AG04450 (cell line): Measurements from ENCODE around the gene RSAD1. TPM values are rescaled to one million over a fixed set of nuclear protein-coding genes. Genes with fewer than 3 reads are reported as not detected.

Experiments used
- CTCF ChIA-PET: fragments of 300-600, 350-600 bp; formaldehyde crosslinking; extraction: SDS; loops from one replicate; lab custom pipeline; 2022; ENCODE audit warnings: antibody characterized with exemption, inconsistent platforms; lab: Charles Lee
- POLR2A ChIA-PET: fragments of 350-600 bp; formaldehyde crosslinking; extraction: SDS; loops from one replicate; lab custom pipeline; 2021; ENCODE audit warnings: antibody characterized with exemption, inconsistent platforms; lab: Yijun Ruan, JAX
- DNase-seq: peaks from one replicate; pipeline ENCODE4 v3.0.0-alpha.2; 2011; ENCODE audit warnings: low read depth, low spot score
- H3K27ac ChIP-seq: one replicate; pipeline ENCODE4 v1.5.1; 2012; ENCODE audit warnings: low read depth, low read length, control low read depth
- H3K27me3 ChIP-seq: one replicate; pipeline ENCODE4 v1.6.0; 2012; ENCODE audit warnings: low read length; ENCODE audit not compliant: control insufficient read depth, insufficient read depth
- H3K4me3 ChIP-seq: 2 replicates; pipeline ENCODE4 v1.5.1; 2011; ENCODE audit warnings: mild to moderate bottlenecking, low read depth, low read length, control low read depth
- H3K9me3 ChIP-seq: 2 replicates; pipeline ENCODE4 v1.5.1; 2012; ENCODE audit warnings: low read length; ENCODE audit not compliant: control insufficient read depth, insufficient read depth
- polyA plus RNA-seq: library from polyadenylated mRNA; depleted of rRNA; stranded (reverse); fragments of >200 nt; gene quantifications from 2 replicates; pipeline ENCODE4 v1.2.3, GENCODE V29; 2011
- TF ChIP-seq, protein P1 (sequence below): IDR thresholded peaks from 2 replicates; pipeline ENCODE4 v1.5.1; 2011; ENCODE audit warnings: low read depth, low read length, control low read depth, inconsistent platforms

The RSAD1 gene
- polyA plus RNA-seq, 1 experiment, result 15.5 TPM

- POLR2A ChIA-PET, result interaction anchor here (1.3 kb wide), 1 partner anchor 10 kb away, joined by 3 read pairs; no protein-coding TSS in a partner anchor
These were observed 52.9 kb downstream of the RSAD1 start for GRCh38 chr17:50531428-50532025.

DNA sequence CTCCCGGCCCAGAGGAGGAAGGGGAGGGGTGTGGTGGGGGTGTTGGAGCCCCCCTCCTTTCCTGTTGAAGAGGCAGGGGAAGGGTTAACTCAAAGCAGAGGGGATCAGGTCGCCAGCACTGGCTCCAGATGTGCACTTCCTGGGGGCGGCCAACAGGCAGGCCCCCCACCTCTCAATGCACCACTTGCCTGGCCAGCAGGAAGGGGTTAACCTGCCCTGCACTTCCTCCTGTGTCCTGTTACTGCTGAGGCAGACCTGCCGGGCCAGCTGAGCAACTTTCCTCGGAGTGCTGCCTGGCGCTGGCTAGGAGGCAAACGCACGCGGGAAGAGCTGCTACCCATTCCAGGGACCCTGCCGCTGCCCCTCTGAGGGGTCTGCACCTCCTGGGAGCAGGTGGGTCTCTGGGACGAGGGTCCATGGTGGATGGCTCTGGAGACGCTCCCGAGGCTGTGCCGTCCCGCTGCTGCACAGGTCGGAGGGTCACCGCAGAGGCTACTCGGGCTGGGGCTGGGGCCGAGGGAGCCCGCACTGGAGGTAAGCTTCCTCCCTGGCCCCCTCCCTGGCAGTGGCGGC is 53.9 kb downstream of the RSAD1 start, which contains the start of gene EPN3:
Gene EPN3 (plus strand): TSS at position 284 of the 573 bp plus-strand sequence. CDS start 3,822 bp downstream, outside the sequence.
- TF ChIP-seq, protein P1, sequence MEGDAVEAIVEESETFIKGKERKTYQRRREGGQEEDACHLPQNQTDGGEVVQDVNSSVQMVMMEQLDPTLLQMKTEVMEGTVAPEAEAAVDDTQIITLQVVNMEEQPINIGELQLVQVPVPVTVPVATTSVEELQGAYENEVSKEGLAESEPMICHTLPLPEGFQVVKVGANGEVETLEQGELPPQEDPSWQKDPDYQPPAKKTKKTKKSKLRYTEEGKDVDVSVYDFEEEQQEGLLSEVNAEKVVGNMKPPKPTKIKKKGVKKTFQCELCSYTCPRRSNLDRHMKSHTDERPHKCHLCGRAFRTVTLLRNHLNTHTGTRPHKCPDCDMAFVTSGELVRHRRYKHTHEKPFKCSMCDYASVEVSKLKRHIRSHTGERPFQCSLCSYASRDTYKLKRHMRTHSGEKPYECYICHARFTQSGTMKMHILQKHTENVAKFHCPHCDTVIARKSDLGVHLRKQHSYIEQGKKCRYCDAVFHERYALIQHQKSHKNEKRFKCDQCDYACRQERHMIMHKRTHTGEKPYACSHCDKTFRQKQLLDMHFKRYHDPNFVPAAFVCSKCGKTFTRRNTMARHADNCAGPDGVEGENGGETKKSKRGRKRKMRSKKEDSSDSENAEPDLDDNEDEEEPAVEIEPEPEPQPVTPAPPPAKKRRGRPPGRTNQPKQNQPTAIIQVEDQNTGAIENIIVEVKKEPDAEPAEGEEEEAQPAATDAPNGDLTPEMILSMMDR, result no peak
- no peaks in the 10 kb centered on the region; the same call in 1 of the 2 replicates for H3K9me3 ChIP-seq
- peaks cover 43% of the 10 kb centered on the region for H3K27me3 ChIP-seq
- POLR2A ChIA-PET, result no interaction called here
- DNase-seq, result no peak
- H3K27ac ChIP-seq, result no peak within 1 kb of the TSS
- CTCF ChIA-PET, result interaction anchor here (1.9 kb wide), 1 partner anchor 162 kb away, joined by 4 read pairs; no protein-coding TSS in a partner anchor
- no peak within 1 kb of the TSS for H3K4me3 ChIP-seq

More at GRCh38 chr17:50531428-50532025, 52.9 kb downstream of the RSAD1 start:
- H3K27me3 ChIP-seq, result peaks cover 43% of the 10 kb centered on the region
- no peak overlapping the region for H3K4me3 ChIP-seq
- TF ChIP-seq, protein P1, result no peak
- DNase-seq, result no peak
- no peak overlapping the region for H3K27ac ChIP-seq
- H3K9me3 ChIP-seq, result no peaks in the 10 kb centered on the region; the same call in 1 of the 2 replicates
- CTCF ChIA-PET, result interaction anchor here (0.5 to 1.9 kb wide), 3 partner anchors 28 to 183 kb away, joined by 3 to 4 read pairs (median 3); no protein-coding TSS in a partner anchor

DNA sequence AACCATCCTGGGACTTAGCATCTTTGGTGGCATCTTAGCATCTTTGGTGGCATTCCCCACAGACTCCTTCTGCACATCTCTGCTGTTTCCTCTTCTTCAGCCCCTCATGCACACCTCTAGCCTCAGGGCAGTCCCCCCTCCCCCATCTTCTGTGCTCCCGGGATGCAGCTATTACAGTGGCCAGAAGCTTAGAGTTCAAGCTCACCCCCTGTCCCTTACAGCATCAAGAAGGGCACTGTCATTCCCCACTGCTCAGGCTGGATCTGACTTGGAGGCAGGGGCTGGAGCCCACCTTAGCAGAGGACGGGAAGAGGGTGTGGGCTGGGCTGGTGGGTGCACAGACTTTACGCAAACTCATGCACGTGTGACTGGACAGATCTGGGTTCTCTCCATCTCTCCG is 54.5 kb downstream of the RSAD1 start:
- Histone ChIP-seq H3K27ac (no peak overlapping the region), H3K4me3 (no peak overlapping the region), H3K27me3 (peaks cover 40% of the 10 kb centered on the region), H3K9me3 (no peaks in the 10 kb centered on the region; the same call in 1 of the 2 replicates)
- ChIA-PET CTCF (no interaction called here), POLR2A (no interaction called here)
- DNase-seq, result no peak
- TF ChIP-seq, protein P1, result no peak

- H3K9me3 ChIP-seq, result no peaks in the 10 kb centered on the region; the same call in 1 of the 2 replicates
- no peak overlapping the region for H3K4me3 ChIP-seq
- CTCF ChIA-PET, result no interaction called here
- POLR2A ChIA-PET, result no interaction called here
- peaks cover 40% of the 10 kb centered on the region for H3K27me3 ChIP-seq
- no peak overlapping the region for H3K27ac ChIP-seq
- TF ChIP-seq, protein P1, result no peak
- no peak for DNase-seq
These were observed 55.1 kb downstream of the RSAD1 start for GRCh38 chr17:50533720-50534148.
